ENCODE results near the gene MMP10. TPM values are rescaled to one million over a fixed set of nuclear protein-coding genes. Genes with fewer than 3 reads are reported as not detected.
A peak's percentile ranks its signal among the peaks of the same experiment; 100 is the strongest.

Gene MMP10
- total RNA-seq, 1 donor from 2014 or later = 0.23 TPM

DNA sequence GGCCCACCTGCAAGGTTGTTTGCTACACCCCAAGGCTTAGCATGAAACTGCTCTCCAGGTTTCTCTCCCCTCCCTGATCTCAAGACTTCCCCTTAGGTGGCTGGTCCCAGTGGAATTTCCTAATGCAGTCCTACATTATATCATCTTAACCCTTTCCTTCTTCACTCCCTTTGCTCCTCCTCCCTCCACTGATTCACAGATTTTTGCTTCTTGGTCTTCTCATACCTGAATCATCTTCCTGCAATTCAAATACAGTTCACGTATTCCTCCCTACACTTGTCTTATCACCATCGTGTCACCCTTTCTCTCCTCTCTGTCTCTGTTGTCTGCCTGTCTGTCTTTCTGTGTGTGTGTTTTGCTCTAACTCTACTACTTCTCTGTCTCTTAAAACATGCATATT, 17.0 kb downstream of the MMP10 start:
- H3K9me3 ChIP-seq = no peaks in the 10 kb centered on the region
- no peaks in the 10 kb centered on the region for H3K4me1 ChIP-seq
- intact Hi-C loops (cut with DNase I) = no loop called here
- no peak overlapping the region for H3K27ac ChIP-seq
- TF ChIP-seq, protein P1, sequence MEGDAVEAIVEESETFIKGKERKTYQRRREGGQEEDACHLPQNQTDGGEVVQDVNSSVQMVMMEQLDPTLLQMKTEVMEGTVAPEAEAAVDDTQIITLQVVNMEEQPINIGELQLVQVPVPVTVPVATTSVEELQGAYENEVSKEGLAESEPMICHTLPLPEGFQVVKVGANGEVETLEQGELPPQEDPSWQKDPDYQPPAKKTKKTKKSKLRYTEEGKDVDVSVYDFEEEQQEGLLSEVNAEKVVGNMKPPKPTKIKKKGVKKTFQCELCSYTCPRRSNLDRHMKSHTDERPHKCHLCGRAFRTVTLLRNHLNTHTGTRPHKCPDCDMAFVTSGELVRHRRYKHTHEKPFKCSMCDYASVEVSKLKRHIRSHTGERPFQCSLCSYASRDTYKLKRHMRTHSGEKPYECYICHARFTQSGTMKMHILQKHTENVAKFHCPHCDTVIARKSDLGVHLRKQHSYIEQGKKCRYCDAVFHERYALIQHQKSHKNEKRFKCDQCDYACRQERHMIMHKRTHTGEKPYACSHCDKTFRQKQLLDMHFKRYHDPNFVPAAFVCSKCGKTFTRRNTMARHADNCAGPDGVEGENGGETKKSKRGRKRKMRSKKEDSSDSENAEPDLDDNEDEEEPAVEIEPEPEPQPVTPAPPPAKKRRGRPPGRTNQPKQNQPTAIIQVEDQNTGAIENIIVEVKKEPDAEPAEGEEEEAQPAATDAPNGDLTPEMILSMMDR (IDR thresholded peaks at IDR 0.05) = no peak
- no peak for DNase-seq
- no peak for ATAC-seq
- H3K4me3 ChIP-seq = no peak overlapping the region
- H3K36me3 ChIP-seq = no peaks in the 10 kb centered on the region
- H3K27me3 ChIP-seq = no peaks in the 10 kb centered on the region

- H3K9me3 ChIP-seq = no peaks in the 10 kb centered on the region
- DNase-seq (no peak), ATAC-seq (no peak)
- H3K4me3 ChIP-seq = no peak overlapping the region
- H3K4me1 ChIP-seq = no peaks in the 10 kb centered on the region
- H3K27ac ChIP-seq = no peak overlapping the region
- no peaks in the 10 kb centered on the region for H3K36me3 ChIP-seq
- TF ChIP-seq, protein P1 (IDR thresholded peaks at IDR 0.05) = no peak
- intact Hi-C loops (cut with DNase I) = no loop called here
- H3K27me3 ChIP-seq = no peaks in the 10 kb centered on the region
Measured at GRCh38 chr11:102762361-102762767, 18.1 kb downstream of the MMP10 start.

DNA sequence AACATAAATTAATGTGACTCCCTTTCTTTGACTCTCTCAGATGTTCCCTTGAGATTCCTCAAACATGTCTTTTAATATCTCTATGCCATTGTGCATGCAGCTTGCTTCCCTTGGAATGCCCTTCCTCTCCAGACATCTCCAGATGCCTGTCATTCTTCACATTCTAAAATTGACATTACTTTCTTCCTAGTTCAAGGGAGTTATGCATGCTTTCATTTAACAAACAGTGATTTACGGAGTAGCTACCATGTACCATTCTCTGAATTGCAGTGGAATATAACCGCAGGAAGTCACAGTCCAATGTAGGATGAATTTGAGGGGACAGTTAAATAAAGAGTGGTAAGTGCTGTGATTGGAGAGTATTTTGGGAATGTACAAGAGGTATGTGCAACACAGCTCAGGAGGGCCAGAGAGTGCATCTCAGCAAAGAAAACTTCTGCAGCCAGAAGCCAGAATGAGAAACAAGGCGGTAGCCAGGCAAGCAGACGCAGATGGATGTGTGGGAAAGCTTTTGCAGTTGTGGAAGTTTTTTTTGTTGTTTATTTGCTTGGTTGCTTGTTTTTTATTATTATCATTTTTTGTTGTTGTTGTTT, 18.7 kb downstream of the MMP10 start:
- H3K9me3 ChIP-seq = no peaks in the 10 kb centered on the region
- H3K36me3 ChIP-seq = no peaks in the 10 kb centered on the region
- DNase-seq = no peak
- no peaks in the 10 kb centered on the region for H3K27me3 ChIP-seq
- no peak overlapping the region for H3K27ac ChIP-seq
- no peaks in the 10 kb centered on the region for H3K4me1 ChIP-seq
- TF ChIP-seq, protein P1 (IDR thresholded peaks at IDR 0.05) = no peak
- no peak overlapping the region for H3K4me3 ChIP-seq
- intact Hi-C loops (cut with DNase I) = no loop called here
- no peak for ATAC-seq

GRCh38 chr11:102760344-102761035, 19.9 kb downstream of the MMP10 start:
- no peak overlapping the region for H3K27ac ChIP-seq
- intact Hi-C loops (cut with DNase I) = no loop called here
- DNase-seq (no peak), ATAC-seq (peak; percentile 28)
- H3K27me3 ChIP-seq = no peaks in the 10 kb centered on the region
- H3K4me1 ChIP-seq = no peaks in the 10 kb centered on the region
- no peak overlapping the region for H3K4me3 ChIP-seq
- no peaks in the 10 kb centered on the region for H3K9me3 ChIP-seq
- H3K36me3 ChIP-seq = no peaks in the 10 kb centered on the region
- TF ChIP-seq, protein P1 (IDR thresholded peaks at IDR 0.05) = no peak

DNA sequence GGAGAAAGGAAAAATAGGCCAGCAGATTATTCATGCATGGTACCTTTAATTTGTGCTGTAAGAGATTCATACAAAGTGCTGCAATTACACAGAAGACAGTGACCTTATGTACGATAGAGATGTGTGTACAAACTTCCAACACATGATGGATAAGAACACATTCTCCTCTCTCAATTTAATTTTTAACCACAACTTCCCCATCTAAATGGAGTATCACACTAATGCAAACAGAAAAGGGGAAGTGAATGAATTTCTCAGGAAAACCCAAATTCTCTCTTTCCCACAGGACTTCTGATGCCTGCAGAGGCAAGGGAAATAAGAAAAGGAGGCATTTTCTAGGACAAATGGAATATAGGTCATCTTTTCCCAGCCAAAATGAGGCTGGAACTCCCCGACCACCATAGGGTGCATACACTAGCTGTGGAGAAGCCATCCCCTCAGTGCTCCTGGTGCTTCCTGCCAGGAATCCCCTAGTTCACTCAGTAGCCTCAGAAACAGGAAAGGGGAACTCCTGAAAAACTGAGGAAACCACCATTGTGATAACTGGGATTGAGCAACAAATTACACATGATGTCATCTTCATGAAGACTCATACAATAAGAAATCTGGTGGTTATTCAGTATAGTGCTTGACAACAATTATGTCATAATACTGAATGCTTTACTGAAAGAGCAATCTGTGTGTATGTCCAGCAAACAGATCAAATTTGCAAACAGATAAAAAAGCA, 22.4 kb downstream of the MMP10 start:
- H3K36me3 ChIP-seq = no peaks in the 10 kb centered on the region
- H3K4me3 ChIP-seq = no peak overlapping the region
- no peak overlapping the region for H3K27ac ChIP-seq
- no peak for DNase-seq
- H3K9me3 ChIP-seq = no peaks in the 10 kb centered on the region
- ATAC-seq = peak; percentile 74
- no peaks in the 10 kb centered on the region for H3K27me3 ChIP-seq
- intact Hi-C loops (cut with DNase I) = no loop called here
- TF ChIP-seq, protein P1 (IDR thresholded peaks at IDR 0.05) = no peak
- H3K4me1 ChIP-seq = no peaks in the 10 kb centered on the region
